IPS DF 6.9 (cell line): Measurements from ENCODE around the gene FOXL1.
"Not testable (repeated sequence)": the region's sequence is repeated elsewhere in the genome, so short reads cannot be mapped to it uniquely, and the experiment has no call there.

Source experiments
- DNase-seq: peaks from one replicate; pipeline ENCODE4 v3.0.0-alpha.2; 2013; ENCODE audit warnings: low read depth, low spot score
- H3K27ac ChIP-seq: one replicate; pipeline ENCODE4 v1.5.1; 2013; ENCODE audit warnings: low read length, control low read depth
- H3K27me3 ChIP-seq: 2 replicates; pipeline ENCODE4 v1.6.1; 2013; ENCODE audit warnings: mild to moderate bottlenecking, low read length; ENCODE audit not compliant: control insufficient read depth, insufficient read depth
- H3K36me3 ChIP-seq: 2 replicates; pipeline ENCODE4 v1.6.1; 2013; ENCODE audit warnings: low read length; ENCODE audit not compliant: control insufficient read depth, insufficient read depth
- H3K4me1 ChIP-seq: 2 replicates; pipeline ENCODE4 v1.6.1; 2013; ENCODE audit warnings: low read length; ENCODE audit not compliant: control insufficient read depth, insufficient read depth
- H3K4me3 ChIP-seq: 2 replicates; pipeline ENCODE4 v1.5.1; 2013; ENCODE audit warnings: mild to moderate bottlenecking, low read length
- H3K9me3 ChIP-seq: 2 replicates; pipeline ENCODE4 v1.6.1; 2013; ENCODE audit warnings: low read length, inconsistent platforms; ENCODE audit not compliant: control insufficient read depth, insufficient read depth
- WGBS: extraction: QIAGEN DNeasy Blood & Tissue Kit; methylation state at CpG from one replicate; pipeline ENCODE4 v1.1.7; 2013; ENCODE audit warnings: mixed read lengths, missing lambda C conversion rate; ENCODE audit not compliant: insufficient read length, insufficient coverage; 5-methylcytosine and 5-hydroxymethylcytosine counted together

Gene FOXL1

GRCh38 chr16:86584071-86584685, 5.8 kb downstream of the FOXL1 start:
- no peak for DNase-seq
- Histone ChIP-seq H3K27ac (no peak overlapping the region), H3K4me3 (no peak overlapping the region), H3K36me3 (no peaks in the 10 kb centered on the region), H3K4me1 (no peaks in the 10 kb centered on the region), H3K27me3 (peaks cover 24% of the 10 kb centered on the region), H3K9me3 (no peaks in the 10 kb centered on the region)
- no CpG with 5 or more reads among the region's 6 CpGs for WGBS

GRCh38 chr16:86584726-86585721, 6.7 kb downstream of the FOXL1 start:
- no peaks in the 10 kb centered on the region for H3K36me3 ChIP-seq
- peaks cover 16% of the 10 kb centered on the region for H3K27me3 ChIP-seq
- no peak for DNase-seq
- H3K4me3 ChIP-seq, result no peak overlapping the region
- H3K27ac ChIP-seq, result no peak overlapping the region
- no peaks in the 10 kb centered on the region for H3K4me1 ChIP-seq
- H3K9me3 ChIP-seq, result no peaks in the 10 kb centered on the region
- WGBS, result no CpG with 5 or more reads among the region's 12 CpGs

GRCh38 chr16:86585821-86586611, 7.7 kb downstream of the FOXL1 start:
- H3K36me3 ChIP-seq, result no peaks in the 10 kb centered on the region
- H3K4me1 ChIP-seq, result no peaks in the 10 kb centered on the region
- peaks cover 6% of the 10 kb centered on the region; the same call in 1 of the 2 replicates for H3K27me3 ChIP-seq
- no peaks in the 10 kb centered on the region for H3K9me3 ChIP-seq
- no peak for DNase-seq
- no peak overlapping the region for H3K4me3 ChIP-seq
- H3K27ac ChIP-seq, result no peak overlapping the region
- whole genome bisulfite sequencing, result no CpG with 5 or more reads among the region's 10 CpGs

GRCh38 chr16:86587487-86587886, 9.1 kb downstream of the FOXL1 start:
- DNase-seq, result no peak

DNA sequence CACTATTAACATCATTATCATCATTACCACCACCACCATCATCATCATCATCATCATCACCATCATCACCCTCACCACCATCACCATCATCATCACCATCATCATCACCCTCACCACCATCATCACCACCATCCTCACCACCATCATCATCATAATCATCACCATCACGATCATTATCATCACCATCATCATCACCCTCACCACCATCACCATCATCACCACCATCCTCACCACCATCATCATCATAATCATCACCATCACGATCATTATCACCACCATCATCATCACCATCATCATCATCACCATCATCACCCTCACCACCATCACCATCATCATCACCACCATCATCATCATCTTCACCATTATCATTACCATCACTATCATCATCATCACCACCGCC, 9.6 kb downstream of the FOXL1 start:
- WGBS, result 94% methylated on average over 3 of the region's 3 CpGs
- DNase-seq, H3K9me3 ChIP-seq, H3K27ac ChIP-seq, H3K36me3 ChIP-seq, H3K27me3 ChIP-seq, H3K4me3 ChIP-seq, H3K4me1 ChIP-seq: not testable (repeated sequence)

More at GRCh38 chr16:86587487-86587886, 9.1 kb downstream of the FOXL1 start:
- no peaks in the 10 kb centered on the region for H3K27me3 ChIP-seq
- H3K9me3 ChIP-seq, result no peaks in the 10 kb centered on the region
- no peak overlapping the region for H3K27ac ChIP-seq
- WGBS, result 96% methylated on average over 2 of the region's 3 CpGs
- no peaks in the 10 kb centered on the region for H3K36me3 ChIP-seq
- no peaks in the 10 kb centered on the region for H3K4me1 ChIP-seq
- H3K4me3 ChIP-seq, result no peak overlapping the region

- Histone ChIP-seq H3K27me3 (no peaks in the 10 kb centered on the region), H3K4me3 (no peak overlapping the region), H3K9me3 (no peaks in the 10 kb centered on the region), H3K4me1 (no peaks in the 10 kb centered on the region), H3K36me3 (no peaks in the 10 kb centered on the region), H3K27ac (no peak overlapping the region)
- whole genome bisulfite sequencing, result no CpG with 5 or more reads among the region's 4 CpGs
- no peak for DNase-seq
These were observed 12.3 kb downstream of the FOXL1 start for GRCh38 chr16:86590501-86591144.

- WGBS, result 67% methylated on average over 3 of the region's 4 CpGs
- Histone ChIP-seq H3K27ac (no peak overlapping the region), H3K4me3 (no peak overlapping the region), H3K36me3 (no peaks in the 10 kb centered on the region), H3K4me1 (no peaks in the 10 kb centered on the region), H3K27me3 (no peaks in the 10 kb centered on the region), H3K9me3 (no peaks in the 10 kb centered on the region)
- no peak for DNase-seq
These were observed 12.9 kb downstream of the FOXL1 start for GRCh38 chr16:86591270-86591669.

DNA sequence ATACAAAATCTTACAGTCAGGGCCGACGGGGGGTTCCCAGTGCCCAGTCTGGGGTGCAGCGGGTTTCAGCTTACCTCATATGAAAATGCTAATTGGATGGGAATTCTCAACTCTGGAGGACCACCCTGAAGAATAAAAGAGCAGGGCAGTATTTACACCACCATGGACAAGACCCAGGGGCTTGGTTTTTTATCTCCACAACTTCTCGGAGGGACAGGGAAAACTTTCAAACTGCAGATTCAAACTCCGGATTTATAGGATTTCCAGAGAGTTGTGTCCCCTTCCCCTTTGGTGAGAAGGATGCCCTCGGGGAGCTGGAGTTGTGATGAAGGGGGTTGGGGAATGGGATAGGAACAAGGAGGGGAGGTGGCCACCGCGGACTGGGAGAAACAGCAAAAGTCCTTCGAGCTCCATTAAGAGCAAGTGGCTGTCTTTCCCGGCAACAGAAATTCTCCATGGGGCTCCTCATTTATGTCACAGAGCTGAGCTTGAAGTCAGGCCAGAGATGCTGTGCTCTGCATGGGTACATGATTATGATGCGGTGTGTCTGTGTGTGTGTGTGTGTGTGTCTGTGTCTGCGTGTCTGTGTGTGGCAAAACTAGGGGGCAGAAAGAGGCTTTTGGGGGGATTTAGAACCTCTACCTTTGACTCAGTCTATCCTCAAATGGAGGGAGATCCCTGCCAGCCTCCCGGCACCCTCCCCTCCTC, 15.7 kb downstream of the FOXL1 start:
- Histone ChIP-seq H3K4me3 (no peak overlapping the region), H3K27ac (no peak overlapping the region), H3K4me1 (no peaks in the 10 kb centered on the region), H3K9me3 (no peaks in the 10 kb centered on the region), H3K27me3 (no peaks in the 10 kb centered on the region), H3K36me3 (no peaks in the 10 kb centered on the region)
- no CpG with 5 or more reads among the region's 13 CpGs for WGBS
- DNase-seq, result no peak

- H3K27me3 ChIP-seq, result no peaks in the 10 kb centered on the region
- H3K9me3 ChIP-seq, result no peaks in the 10 kb centered on the region
- no peak overlapping the region for H3K4me3 ChIP-seq
- H3K36me3 ChIP-seq, result no peaks in the 10 kb centered on the region
- no peak overlapping the region for H3K27ac ChIP-seq
- WGBS, result no CpG with 5 or more reads among the region's 8 CpGs
- DNase-seq, result no peak
- H3K4me1 ChIP-seq, result no peaks in the 10 kb centered on the region
These were observed 16.4 kb downstream of the FOXL1 start for GRCh38 chr16:86594721-86595120.
